ENCODE results near the gene SART3.

Gene SART3

GRCh38 chr12:108526482-108527165 is 34.3 kb downstream of the SART3 start:
- Histone ChIP-seq H3K4me1 (ENCODE audit: control insufficient read depth in 1 of 2, insufficient read depth in 1 of 2, low read depth in 1 of 2, low read length in 1 of 2) (no peaks in the 10 kb centered on the region), H3K4me3 (ENCODE audit: low read depth in 1 of 2, low read length in 1 of 2) (no peak overlapping the region), H3K27me3 (no peaks in the 10 kb centered on the region), H3K36me3 (peaks cover 95% of the 10 kb centered on the region), H3K9me3 (no peaks in the 10 kb centered on the region), H3K27ac (no peak overlapping the region)
- TF ChIP-seq, protein P1, sequence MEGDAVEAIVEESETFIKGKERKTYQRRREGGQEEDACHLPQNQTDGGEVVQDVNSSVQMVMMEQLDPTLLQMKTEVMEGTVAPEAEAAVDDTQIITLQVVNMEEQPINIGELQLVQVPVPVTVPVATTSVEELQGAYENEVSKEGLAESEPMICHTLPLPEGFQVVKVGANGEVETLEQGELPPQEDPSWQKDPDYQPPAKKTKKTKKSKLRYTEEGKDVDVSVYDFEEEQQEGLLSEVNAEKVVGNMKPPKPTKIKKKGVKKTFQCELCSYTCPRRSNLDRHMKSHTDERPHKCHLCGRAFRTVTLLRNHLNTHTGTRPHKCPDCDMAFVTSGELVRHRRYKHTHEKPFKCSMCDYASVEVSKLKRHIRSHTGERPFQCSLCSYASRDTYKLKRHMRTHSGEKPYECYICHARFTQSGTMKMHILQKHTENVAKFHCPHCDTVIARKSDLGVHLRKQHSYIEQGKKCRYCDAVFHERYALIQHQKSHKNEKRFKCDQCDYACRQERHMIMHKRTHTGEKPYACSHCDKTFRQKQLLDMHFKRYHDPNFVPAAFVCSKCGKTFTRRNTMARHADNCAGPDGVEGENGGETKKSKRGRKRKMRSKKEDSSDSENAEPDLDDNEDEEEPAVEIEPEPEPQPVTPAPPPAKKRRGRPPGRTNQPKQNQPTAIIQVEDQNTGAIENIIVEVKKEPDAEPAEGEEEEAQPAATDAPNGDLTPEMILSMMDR (IDR thresholded peaks at IDR 0.05): no peak

DNA sequence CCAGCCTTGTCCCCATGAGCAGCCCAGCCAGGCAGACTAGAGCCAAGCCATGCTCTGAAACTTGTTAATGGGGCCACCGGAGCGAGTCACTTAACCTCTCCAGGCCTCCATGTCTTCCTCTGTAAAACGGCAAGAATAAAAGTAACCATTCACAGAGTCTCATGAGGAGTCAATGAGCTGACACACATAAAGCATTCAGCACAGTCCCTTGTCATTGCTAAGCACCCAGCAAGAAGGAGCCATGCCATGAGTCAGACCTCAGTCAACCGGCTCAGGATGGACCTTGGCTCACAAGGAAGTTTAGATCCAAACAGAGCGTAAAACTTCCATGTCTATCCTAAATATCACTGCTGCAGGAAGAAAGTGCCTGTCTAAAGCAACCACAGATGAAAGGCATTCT is 35.3 kb downstream of the SART3 start:
- no peak overlapping the region for H3K4me3 ChIP-seq (ENCODE audit: low read depth in 1 of 2, low read length in 1 of 2)
- H3K27me3 ChIP-seq: no peaks in the 10 kb centered on the region
- TF ChIP-seq, protein P1 (IDR thresholded peaks at IDR 0.05): no peak
- H3K27ac ChIP-seq: no peak overlapping the region
- peaks cover 98% of the 10 kb centered on the region for H3K36me3 ChIP-seq
- H3K4me1 ChIP-seq (ENCODE audit: control insufficient read depth in 1 of 2, insufficient read depth in 1 of 2, low read depth in 1 of 2, low read length in 1 of 2): no peaks in the 10 kb centered on the region
- H3K9me3 ChIP-seq: no peaks in the 10 kb centered on the region

DNA sequence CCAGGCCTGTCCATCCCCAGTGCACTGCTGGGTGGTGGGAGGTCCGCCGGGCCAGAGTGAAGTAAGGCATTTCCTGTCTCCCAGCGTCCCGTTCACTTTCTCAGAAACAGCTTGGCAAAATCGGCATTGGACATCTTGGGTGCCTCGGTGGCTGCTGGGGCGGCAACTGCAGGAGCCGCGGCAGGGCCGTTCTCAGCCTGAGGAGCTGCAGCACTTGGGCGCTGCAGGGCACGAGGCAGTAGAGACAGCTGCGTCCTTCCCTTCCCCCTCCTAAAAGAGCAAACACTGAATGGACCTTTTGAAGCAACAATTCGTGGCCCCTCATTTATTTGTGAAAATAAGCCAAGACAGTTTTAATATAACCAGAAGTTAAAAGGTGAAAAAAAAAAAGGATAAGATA is 37.6 kb downstream of the SART3 start:
- Histone ChIP-seq H3K27ac (no peak overlapping the region), H3K27me3 (no peaks in the 10 kb centered on the region), H3K4me3 (ENCODE audit: low read depth in 1 of 2, low read length in 1 of 2) (no peak overlapping the region), H3K4me1 (ENCODE audit: control insufficient read depth in 1 of 2, insufficient read depth in 1 of 2, low read depth in 1 of 2, low read length in 1 of 2) (no peaks in the 10 kb centered on the region), H3K36me3 (peaks cover 97% of the 10 kb centered on the region), H3K9me3 (no peaks in the 10 kb centered on the region)
- TF ChIP-seq, protein P1 (IDR thresholded peaks at IDR 0.05): no peak

DNA sequence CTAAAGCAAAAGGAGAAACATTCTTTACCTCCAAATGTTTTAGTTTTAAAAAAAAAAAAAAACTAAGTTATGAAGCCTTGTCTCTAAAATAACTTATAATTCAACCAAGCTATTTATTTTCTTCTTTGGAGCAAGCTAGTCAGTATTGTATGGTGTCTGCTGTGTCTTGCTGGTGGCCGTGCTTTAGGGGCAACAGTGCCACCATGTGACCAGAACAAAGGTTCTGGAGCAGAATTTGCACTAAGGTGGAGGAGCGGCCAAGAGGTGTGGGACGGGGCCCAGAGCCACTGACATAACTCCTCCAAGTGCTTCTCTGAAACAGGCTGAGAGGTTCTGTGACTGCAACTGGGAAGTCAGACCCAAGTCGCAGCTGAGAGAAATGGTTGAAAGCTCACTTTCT is 41.4 kb downstream of the SART3 start:
- Histone ChIP-seq H3K9me3 (no peaks in the 10 kb centered on the region), H3K4me3 (ENCODE audit: low read depth in 1 of 2, low read length in 1 of 2) (no peak overlapping the region), H3K4me1 (ENCODE audit: control insufficient read depth in 1 of 2, insufficient read depth in 1 of 2, low read depth in 1 of 2, low read length in 1 of 2) (peaks cover 12 to 13% of the 10 kb centered on the region in 2 experiments), H3K27ac (no peak overlapping the region), H3K36me3 (peaks cover 77% of the 10 kb centered on the region), H3K27me3 (no peaks in the 10 kb centered on the region)
- TF ChIP-seq, protein P1 (IDR thresholded peaks at IDR 0.05): no peak

DNA sequence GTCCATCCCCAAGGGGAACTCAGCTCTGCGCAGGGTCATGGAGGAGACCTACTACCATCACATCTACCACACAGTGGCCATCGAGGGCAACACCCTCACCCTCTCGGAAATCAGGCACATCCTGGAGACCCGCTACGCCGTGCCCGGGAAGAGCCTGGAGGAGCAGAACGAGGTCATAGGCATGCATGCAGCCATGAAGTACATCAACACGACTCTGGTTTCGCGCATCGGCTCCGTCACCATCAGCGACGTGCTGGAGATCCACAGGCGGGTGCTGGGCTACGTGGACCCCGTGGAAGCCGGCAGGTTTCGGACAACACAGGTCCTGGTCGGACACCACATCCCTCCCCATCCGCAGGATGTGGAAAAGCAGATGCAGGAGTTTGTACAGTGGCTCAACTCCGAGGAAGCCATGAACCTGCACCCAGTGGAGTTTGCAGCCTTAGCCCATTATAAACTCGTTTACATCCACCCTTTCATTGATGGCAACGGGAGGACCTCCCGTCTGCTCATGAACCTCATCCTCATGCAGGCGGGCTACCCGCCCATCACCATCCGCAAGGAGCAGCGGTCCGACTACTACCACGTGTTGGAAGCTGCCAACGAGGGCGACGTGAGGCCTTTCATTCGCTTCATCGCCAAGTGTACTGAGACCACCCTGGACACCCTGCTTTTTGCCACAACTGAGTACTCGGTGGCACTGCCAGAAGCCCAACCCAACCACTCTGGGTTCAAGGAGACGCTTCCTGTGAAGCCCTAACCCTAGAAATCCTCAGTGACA is 42.1 kb downstream of the SART3 start:
- Histone ChIP-seq H3K4me3 (ENCODE audit: low read depth in 1 of 2, low read length in 1 of 2) (no peak overlapping the region), H3K4me1 (ENCODE audit: control insufficient read depth in 1 of 2, insufficient read depth in 1 of 2, low read depth in 1 of 2, low read length in 1 of 2) (peaks cover 14 to 15% of the 10 kb centered on the region in 2 experiments), H3K27ac (no peak overlapping the region), H3K36me3 (peaks cover 71% of the 10 kb centered on the region), H3K27me3 (no peaks in the 10 kb centered on the region), H3K9me3 (no peaks in the 10 kb centered on the region)
- TF ChIP-seq, protein P1 (IDR thresholded peaks at IDR 0.05): no peak
